Epithelial cell of esophagus (primary cell): ENCODE measurements around the gene DPYSL5.

Experiments
- DNase-seq: peaks from one replicate; pipeline ENCODE4 v3.0.0; 2010; ENCODE audit warnings: low read depth
- H3K4me3 ChIP-seq: 2 replicates; pipeline ENCODE4 v1.5.1; 2011; ENCODE audit warnings: mild to moderate bottlenecking, low read length, control low read depth
- CTCF ChIP-seq: IDR thresholded peaks from 2 replicates; pipeline ENCODE4 v1.5.1; 2011; ENCODE audit warnings: low read depth, mild to moderate bottlenecking, low read length, control low read depth, inconsistent platforms; ENCODE audit not compliant: insufficient read depth; ENCODE audit errors: missing control alignments

Gene DPYSL5

GRCh38 chr2:26900831-26901321, 52.9 kb downstream of the DPYSL5 start:
- TF ChIP-seq CTCF = no peak
- DNase-seq = no peak
- H3K4me3 ChIP-seq = no peak overlapping the region

- no peak for TF ChIP-seq CTCF
- no peak overlapping the region for H3K4me3 ChIP-seq
- no peak for DNase-seq
Observed at GRCh38 chr2:26901326-26902183, 53.6 kb downstream of the DPYSL5 start.

- no peak for TF ChIP-seq CTCF
- no peak for DNase-seq
- no peak overlapping the region for H3K4me3 ChIP-seq
Observed at GRCh38 chr2:26903676-26904075, 55.7 kb downstream of the DPYSL5 start.

GRCh38 chr2:26904839-26905238, 56.9 kb downstream of the DPYSL5 start:
- no peak for DNase-seq
- TF ChIP-seq CTCF = no peak
- H3K4me3 ChIP-seq = no peak overlapping the region

- no peak for DNase-seq
- no peak for TF ChIP-seq CTCF
- H3K4me3 ChIP-seq = no peak overlapping the region
Observed at GRCh38 chr2:26905341-26906198, 57.6 kb downstream of the DPYSL5 start.

- no peak overlapping the region for H3K4me3 ChIP-seq
- TF ChIP-seq CTCF = no peak
- DNase-seq = no peak
Observed at GRCh38 chr2:26907416-26907815, 59.5 kb downstream of the DPYSL5 start.
